OCI-LY3 (cell line): ENCODE results near the gene PRMT3.

Experiments used
- EZH2phosphoT487 ChIP-seq: fragments of 200-600 bp; shearing (Covaris generic); IDR thresholded peaks from 2 replicates; pipeline ENCODE4 v1.6.1; 2018; ENCODE audit warnings: antibody characterized with exemption, mixed run types, low read depth
- TF ChIP-seq, protein P1 (sequence below): fragments of 200-600, 300-600 bp; sonication (generic); IDR thresholded peaks from 2 replicates; pipeline ENCODE4 v1.5.1; 2014; ENCODE audit warnings: antibody characterized with exemption, low read length, low read depth

DNA sequence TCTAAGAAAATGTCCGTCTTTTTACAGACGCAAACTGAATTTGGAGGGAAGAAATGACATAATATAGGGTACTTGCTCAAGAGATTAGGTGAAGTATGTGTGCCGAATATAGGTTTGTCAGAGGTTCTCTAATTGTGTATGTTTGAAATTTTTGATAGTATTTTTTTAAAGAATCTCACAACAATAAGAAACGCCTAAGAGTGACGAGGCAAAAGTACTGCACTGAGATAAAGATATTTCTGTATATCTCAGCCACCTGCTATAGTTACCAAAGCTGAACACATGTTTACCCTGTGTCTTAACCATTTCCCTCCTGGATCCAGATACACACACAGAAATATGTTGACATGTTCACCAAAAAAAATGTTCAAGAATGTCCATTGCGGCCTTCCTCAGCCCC is 92.0 kb downstream of the PRMT3 start:
- TF ChIP-seq, protein P1, sequence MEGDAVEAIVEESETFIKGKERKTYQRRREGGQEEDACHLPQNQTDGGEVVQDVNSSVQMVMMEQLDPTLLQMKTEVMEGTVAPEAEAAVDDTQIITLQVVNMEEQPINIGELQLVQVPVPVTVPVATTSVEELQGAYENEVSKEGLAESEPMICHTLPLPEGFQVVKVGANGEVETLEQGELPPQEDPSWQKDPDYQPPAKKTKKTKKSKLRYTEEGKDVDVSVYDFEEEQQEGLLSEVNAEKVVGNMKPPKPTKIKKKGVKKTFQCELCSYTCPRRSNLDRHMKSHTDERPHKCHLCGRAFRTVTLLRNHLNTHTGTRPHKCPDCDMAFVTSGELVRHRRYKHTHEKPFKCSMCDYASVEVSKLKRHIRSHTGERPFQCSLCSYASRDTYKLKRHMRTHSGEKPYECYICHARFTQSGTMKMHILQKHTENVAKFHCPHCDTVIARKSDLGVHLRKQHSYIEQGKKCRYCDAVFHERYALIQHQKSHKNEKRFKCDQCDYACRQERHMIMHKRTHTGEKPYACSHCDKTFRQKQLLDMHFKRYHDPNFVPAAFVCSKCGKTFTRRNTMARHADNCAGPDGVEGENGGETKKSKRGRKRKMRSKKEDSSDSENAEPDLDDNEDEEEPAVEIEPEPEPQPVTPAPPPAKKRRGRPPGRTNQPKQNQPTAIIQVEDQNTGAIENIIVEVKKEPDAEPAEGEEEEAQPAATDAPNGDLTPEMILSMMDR = no peak
- no peak for TF ChIP-seq EZH2phosphoT487
